HS-27A (cell line): ENCODE data around the gene FA2H.
"Not testable (repeated sequence)": the region's sequence is repeated elsewhere in the genome, so short reads cannot be mapped to it uniquely, and the experiment has no call there.

Experiments used
- DNase-seq: peaks from one replicate; pipeline ENCODE4 v3.0.0-alpha.2; 2012; ENCODE audit warnings: low read depth, missing footprints

Gene FA2H

DNA sequence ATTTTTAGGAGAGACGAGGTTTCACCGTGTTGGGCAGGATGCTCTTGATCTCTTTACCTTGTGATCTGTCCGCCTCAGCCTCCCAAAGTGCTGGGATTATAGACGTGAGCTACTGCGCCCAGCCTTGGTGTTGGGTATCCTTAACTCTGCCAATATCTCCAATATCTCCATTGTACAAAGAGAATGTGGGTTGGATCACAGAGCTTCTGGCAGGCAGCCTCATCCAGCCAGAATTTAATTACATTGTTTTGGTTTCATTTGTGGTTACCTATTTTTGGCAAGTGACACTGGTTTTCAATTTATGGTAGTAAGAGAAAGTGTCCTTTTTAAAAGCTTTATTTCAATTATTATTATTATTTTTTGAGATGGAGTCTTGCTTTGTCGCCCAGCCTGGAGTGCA, 93.9 kb downstream of the FA2H start:
- no peak for DNase-seq

DNA sequence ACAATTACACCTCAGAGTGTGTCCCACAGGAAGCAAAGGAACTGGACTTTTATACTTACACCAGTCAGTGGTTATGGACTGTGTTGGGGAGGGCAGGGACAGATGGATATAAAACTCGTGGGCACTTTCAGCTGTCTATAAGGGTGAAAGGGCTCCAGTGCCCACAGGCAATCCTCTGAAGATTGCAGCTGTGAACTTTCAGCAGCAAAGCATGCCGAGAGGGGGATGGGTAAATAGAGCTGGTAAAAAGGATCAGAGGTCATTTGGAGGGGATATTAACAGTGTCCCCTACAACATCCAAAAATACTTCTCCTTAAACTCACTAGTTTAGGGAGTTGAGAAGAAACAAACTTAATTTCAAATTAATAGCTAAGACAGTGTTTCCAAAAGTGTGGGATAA, 94.6 kb downstream of the FA2H start:
- no peak for DNase-seq

DNA sequence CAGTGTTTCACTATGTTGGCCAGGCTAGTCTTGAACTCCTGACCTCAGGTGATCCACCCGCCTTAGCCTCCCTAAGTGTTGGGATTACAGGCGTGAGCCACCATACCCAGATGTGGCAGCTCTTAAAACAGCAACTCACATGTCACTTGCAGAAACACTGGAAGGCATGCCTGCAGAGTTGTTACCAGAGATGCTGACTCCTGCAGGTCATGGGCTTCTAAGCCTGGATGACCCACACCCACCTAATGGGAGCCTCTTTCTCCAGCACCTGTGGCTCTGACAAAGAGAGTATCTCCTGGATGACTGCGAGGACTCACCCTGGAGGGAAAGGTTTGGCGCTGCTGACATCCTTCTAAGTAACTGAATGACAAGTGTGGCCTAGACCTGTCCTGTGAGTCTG, 96.8 kb downstream of the FA2H start:
- no peak for DNase-seq

DNA sequence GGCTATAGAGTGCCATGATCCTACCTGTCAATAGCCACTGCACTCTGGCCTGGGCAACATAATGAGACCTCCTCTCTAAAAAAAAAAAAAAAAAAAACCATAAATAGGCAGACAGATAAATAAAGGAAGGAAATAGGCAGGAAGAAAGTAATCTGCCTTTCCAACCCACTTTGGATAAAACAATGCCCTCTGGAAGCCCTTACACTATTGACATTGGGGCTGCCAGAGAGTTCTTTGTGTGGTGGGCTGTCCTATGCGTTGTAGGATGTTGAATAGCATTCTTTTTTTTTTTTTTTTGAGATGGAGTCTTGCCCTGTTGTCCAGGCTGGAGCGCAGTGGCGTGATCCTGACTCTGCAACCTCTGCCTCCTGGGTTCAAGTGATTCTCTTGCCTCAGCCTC, 100.7 kb downstream of the FA2H start:
- DNase-seq: no peak

DNA sequence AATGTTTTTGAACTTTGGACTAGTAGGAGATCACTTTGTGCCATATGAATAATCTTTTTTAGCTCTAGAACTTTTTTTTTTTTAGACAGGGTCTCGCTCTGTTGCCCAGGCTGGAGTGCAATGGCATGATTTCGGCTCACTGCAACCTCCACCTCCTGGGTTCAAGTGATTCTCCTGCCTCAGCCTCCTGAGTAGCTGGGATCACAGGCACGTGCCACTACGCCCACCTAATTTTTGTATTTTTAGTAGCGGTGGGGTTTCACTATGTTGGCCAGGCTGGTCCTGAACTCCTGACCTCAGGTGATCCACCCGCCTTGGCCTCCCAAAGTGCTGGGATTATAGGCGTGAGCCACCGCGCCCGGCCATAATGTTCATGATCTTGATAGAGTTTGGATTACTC, 105.7 kb downstream of the FA2H start:
- DNase-seq: not testable (repeated sequence)

DNA sequence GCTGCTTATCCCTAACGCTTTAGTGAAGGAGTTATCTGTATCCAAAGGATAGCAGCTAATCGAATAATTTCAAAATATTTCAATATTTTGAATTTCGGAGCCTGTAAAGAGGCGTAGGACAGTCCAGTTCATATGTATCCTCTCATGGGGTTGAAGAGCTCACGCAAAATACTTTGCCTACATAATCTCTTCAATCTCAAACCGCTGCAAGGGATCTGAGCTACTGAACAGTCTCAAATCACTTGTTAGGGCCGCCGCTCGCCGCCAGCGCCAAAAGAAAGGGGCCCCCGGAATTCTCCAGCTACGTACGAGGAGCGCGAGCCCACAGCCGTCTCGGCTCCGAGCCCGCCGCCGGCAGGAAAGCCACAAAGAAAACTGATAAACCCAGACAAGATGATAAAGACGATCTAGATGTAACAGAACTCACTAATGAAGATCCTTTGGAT, 107.3 kb downstream of the FA2H start:
- DNase-seq: no peak

DNA sequence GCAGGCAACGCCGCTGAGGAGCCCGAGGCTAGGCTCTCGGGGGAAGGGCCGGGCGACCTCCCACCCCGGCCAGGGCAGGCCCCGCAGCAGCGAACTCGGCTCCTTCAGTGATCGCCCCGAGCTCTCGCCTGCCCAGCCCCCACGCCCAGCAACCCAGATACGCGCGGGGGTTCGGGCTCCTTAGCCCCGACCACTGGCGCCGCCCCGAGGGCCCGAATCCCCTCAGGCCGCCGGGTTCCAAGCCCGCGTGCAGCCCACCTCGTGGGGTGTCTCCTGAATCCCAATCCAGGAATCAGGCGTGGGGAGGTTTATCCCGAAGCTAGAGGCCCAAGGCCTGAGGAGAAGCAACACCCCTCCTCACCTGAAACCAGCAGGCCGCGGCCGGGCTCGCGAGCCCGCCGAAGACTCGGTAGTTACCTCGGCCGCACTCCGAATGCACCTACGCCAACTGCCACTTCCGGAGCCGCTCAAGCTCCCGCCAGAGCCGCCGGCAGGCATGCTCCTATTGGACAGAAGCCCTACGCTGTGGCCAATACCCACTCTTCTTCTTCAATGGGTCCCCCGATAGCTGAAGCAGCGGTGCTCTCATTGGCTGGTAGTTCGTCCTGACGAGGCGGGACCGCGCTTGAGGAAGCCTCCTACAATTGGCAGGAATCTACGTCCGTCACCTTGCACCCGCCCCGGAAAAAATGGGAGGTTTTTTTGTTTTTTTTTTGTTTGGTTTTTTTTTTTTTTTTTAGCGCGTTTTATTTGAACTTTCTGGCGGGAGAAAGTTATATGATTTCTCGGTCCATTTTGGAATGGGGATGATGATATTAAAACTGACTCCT, 108.0 kb downstream of the FA2H start, which contains the start of gene RFWD3:
Gene RFWD3 (minus strand): TSS at position 453 of the 830 bp plus-strand sequence. CDS start 5,428 bp downstream, outside the sequence.
- peak; percentile 94 for DNase-seq

DNA sequence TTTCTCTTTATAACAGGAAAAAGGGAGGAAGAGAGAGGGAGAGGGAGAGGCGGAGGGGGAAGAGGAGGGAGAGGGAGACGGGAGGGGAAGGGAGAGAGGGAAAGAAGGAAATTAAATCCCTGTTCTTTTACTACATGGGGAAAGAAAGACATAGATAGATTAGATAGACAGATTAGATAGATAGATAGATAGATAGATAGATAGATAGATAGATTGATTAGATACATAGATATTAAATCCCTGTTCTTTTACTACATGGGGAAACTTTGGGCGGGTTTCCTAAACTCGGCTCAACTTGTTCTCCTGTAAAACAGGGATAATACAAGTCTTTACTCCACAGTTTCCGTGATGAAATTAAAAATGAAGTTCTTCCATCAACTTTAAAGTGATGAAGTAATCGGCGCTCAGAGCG, 108.6 kb downstream of the FA2H start:
- no peak for DNase-seq
